Activated naive CD8-positive, alpha-beta T cell treated with anti-CD3 and anti-CD28 coated beads for 36 hours (primary cell): ENCODE measurements around the gene SNRPA. TPM values are rescaled to one million over a fixed set of nuclear protein-coding genes. Genes with fewer than 3 reads are reported as not detected.

Experiments
- DNase-seq: peaks from one replicate; pipeline ENCODE4 v3.0.0; 2021
- H3K27ac Mint-ChIP-seq: one replicate; pipeline ENCODE4 v1.8.0; 2022; ENCODE audit warnings: mild to moderate bottlenecking, moderate library complexity, mixed read lengths
- H3K27me3 Mint-ChIP-seq: one replicate; pipeline ENCODE4 v1.8.0; 2022; ENCODE audit warnings: mild to moderate bottlenecking, mixed read lengths
- H3K36me3 Mint-ChIP-seq: one replicate; pipeline ENCODE4 v1.8.0; 2021; ENCODE audit warnings: mild to moderate bottlenecking, mixed read lengths
- H3K4me1 Mint-ChIP-seq: one replicate; pipeline ENCODE4 v1.8.0; 2021; ENCODE audit warnings: mixed read lengths
- H3K4me3 Mint-ChIP-seq: one replicate; pipeline ENCODE4 v1.8.0; 2022; ENCODE audit warnings: mild to moderate bottlenecking, moderate library complexity, mixed read lengths
- H3K9me3 Mint-ChIP-seq: one replicate; pipeline ENCODE4 v1.8.0; 2022; ENCODE audit warnings: mixed read lengths
- total RNA-seq, 2 experiments: library from RNA; stranded (reverse); gene quantifications; one replicate each; pipeline ENCODE4 v1.2.3, GENCODE V29; 2021

SNRPA gene
- 100 to 1,000 TPM; 237 to 252 TPM for total RNA-seq

GRCh38 chr19:40750874-40751537, at the start of gene SNRPA:
TSS of gene SNRPA (plus strand) at chr19:40751203. CDS start at chr19:40751409, 206 bp downstream.
- H3K27ac Mint-ChIP-seq, result peak within 1 kb of the TSS; percentile 100
- DNase-seq, result peak; percentile 95
- H3K4me1 Mint-ChIP-seq, result peaks cover 37% of the 10 kb centered on the region
- H3K36me3 Mint-ChIP-seq, result peaks cover 52% of the 10 kb centered on the region
- H3K4me3 Mint-ChIP-seq, result peak within 1 kb of the TSS; percentile 100
- peaks cover 3% of the 10 kb centered on the region for H3K9me3 Mint-ChIP-seq
- no peaks in the 10 kb centered on the region for H3K27me3 Mint-ChIP-seq

- no peak overlapping the region for H3K27ac Mint-ChIP-seq
Observed at GRCh38 chr19:40701758-40702157, 49.2 kb upstream of the SNRPA start.

GRCh38 chr19:40702337-40703012, 48.5 kb upstream of the SNRPA start:
- no peak for DNase-seq
- Mint-ChIP-seq H3K27me3 (no peaks in the 10 kb centered on the region), H3K36me3 (peaks cover 11% of the 10 kb centered on the region), H3K4me3 (no peak overlapping the region), H3K27ac (no peak overlapping the region), H3K4me1 (no peaks in the 10 kb centered on the region), H3K9me3 (no peaks in the 10 kb centered on the region)

More at GRCh38 chr19:40701758-40702157, 49.2 kb upstream of the SNRPA start:
- no peak overlapping the region for H3K4me3 Mint-ChIP-seq
- H3K27me3 Mint-ChIP-seq, result no peaks in the 10 kb centered on the region
- peaks cover 11% of the 10 kb centered on the region for H3K36me3 Mint-ChIP-seq
- DNase-seq, result no peak
- H3K9me3 Mint-ChIP-seq, result no peaks in the 10 kb centered on the region
- H3K4me1 Mint-ChIP-seq, result no peaks in the 10 kb centered on the region

- H3K4me1 Mint-ChIP-seq, result no peaks in the 10 kb centered on the region
- no peaks in the 10 kb centered on the region for H3K9me3 Mint-ChIP-seq
- no peak overlapping the region for H3K4me3 Mint-ChIP-seq
- DNase-seq, result no peak
- H3K36me3 Mint-ChIP-seq, result peaks cover 9% of the 10 kb centered on the region
- no peaks in the 10 kb centered on the region for H3K27me3 Mint-ChIP-seq
- no peak overlapping the region for H3K27ac Mint-ChIP-seq
Observed at GRCh38 chr19:40703029-40703755, 47.8 kb upstream of the SNRPA start.

GRCh38 chr19:40704491-40705361, 46.3 kb upstream of the SNRPA start:
- Mint-ChIP-seq H3K4me1 (peaks cover 3% of the 10 kb centered on the region), H3K9me3 (no peaks in the 10 kb centered on the region), H3K27ac (no peak overlapping the region), H3K4me3 (no peak overlapping the region), H3K36me3 (peaks cover 11% of the 10 kb centered on the region), H3K27me3 (no peaks in the 10 kb centered on the region)
- DNase-seq, result no peak

- DNase-seq, result no peak
- peaks cover 11% of the 10 kb centered on the region for H3K36me3 Mint-ChIP-seq
- H3K27me3 Mint-ChIP-seq, result no peaks in the 10 kb centered on the region
- H3K4me3 Mint-ChIP-seq, result no peak overlapping the region
- peaks cover 3% of the 10 kb centered on the region for H3K4me1 Mint-ChIP-seq
- H3K27ac Mint-ChIP-seq, result no peak overlapping the region
- H3K9me3 Mint-ChIP-seq, result no peaks in the 10 kb centered on the region
Observed at GRCh38 chr19:40705362-40705651, 45.7 kb upstream of the SNRPA start.

GRCh38 chr19:40705950-40706619, 44.9 kb upstream of the SNRPA start:
- H3K27me3 Mint-ChIP-seq, result no peaks in the 10 kb centered on the region
- no peak overlapping the region for H3K27ac Mint-ChIP-seq
- no peak overlapping the region for H3K4me3 Mint-ChIP-seq
- DNase-seq, result no peak
- H3K36me3 Mint-ChIP-seq, result peaks cover 11% of the 10 kb centered on the region
- H3K4me1 Mint-ChIP-seq, result peaks cover 3% of the 10 kb centered on the region
- H3K9me3 Mint-ChIP-seq, result no peaks in the 10 kb centered on the region

GRCh38 chr19:40707615-40708014, 43.4 kb upstream of the SNRPA start:
- Mint-ChIP-seq H3K4me3 (no peak overlapping the region), H3K36me3 (peaks cover 7% of the 10 kb centered on the region), H3K27me3 (no peaks in the 10 kb centered on the region), H3K4me1 (peaks cover 3% of the 10 kb centered on the region), H3K9me3 (no peaks in the 10 kb centered on the region), H3K27ac (no peak overlapping the region)
- DNase-seq, result no peak

GRCh38 chr19:40709817-40710216, 41.2 kb upstream of the SNRPA start:
- Mint-ChIP-seq H3K4me3 (no peak overlapping the region), H3K36me3 (peaks cover 8% of the 10 kb centered on the region), H3K27ac (no peak overlapping the region), H3K27me3 (no peaks in the 10 kb centered on the region), H3K9me3 (no peaks in the 10 kb centered on the region), H3K4me1 (peaks cover 13% of the 10 kb centered on the region)
- DNase-seq, result no peak

GRCh38 chr19:40713939-40714338, 37.1 kb upstream of the SNRPA start:
- peak; percentile 11 for DNase-seq
- Mint-ChIP-seq H3K4me3 (peak overlapping the region; percentile 92), H3K9me3 (no peaks in the 10 kb centered on the region), H3K27me3 (no peaks in the 10 kb centered on the region), H3K27ac (peak overlapping the region; percentile 98), H3K36me3 (peaks cover 6% of the 10 kb centered on the region), H3K4me1 (peaks cover 30% of the 10 kb centered on the region)

GRCh38 chr19:40714441-40715299, 36.3 kb upstream of the SNRPA start:
- peak overlapping the region; percentile 98 for H3K27ac Mint-ChIP-seq
- peaks cover 4% of the 10 kb centered on the region for H3K36me3 Mint-ChIP-seq
- no peaks in the 10 kb centered on the region for H3K27me3 Mint-ChIP-seq
- H3K4me1 Mint-ChIP-seq, result peaks cover 33% of the 10 kb centered on the region
- H3K9me3 Mint-ChIP-seq, result no peaks in the 10 kb centered on the region
- DNase-seq, result peak; percentile 93
- peak overlapping the region; percentile 92 for H3K4me3 Mint-ChIP-seq

GRCh38 chr19:40716031-40716481, 34.9 kb upstream of the SNRPA start:
- H3K36me3 Mint-ChIP-seq, result peaks cover 11% of the 10 kb centered on the region
- H3K27me3 Mint-ChIP-seq, result no peaks in the 10 kb centered on the region
- H3K9me3 Mint-ChIP-seq, result no peaks in the 10 kb centered on the region
- H3K27ac Mint-ChIP-seq, result peak overlapping the region; percentile 98
- peak overlapping the region; percentile 92 for H3K4me3 Mint-ChIP-seq
- H3K4me1 Mint-ChIP-seq, result peaks cover 43% of the 10 kb centered on the region
- DNase-seq, result peak; percentile 81

- peak; percentile 100 for DNase-seq
- Mint-ChIP-seq H3K27me3 (no peaks in the 10 kb centered on the region), H3K9me3 (no peaks in the 10 kb centered on the region), H3K36me3 (peaks cover 11% of the 10 kb centered on the region), H3K4me1 (peaks cover 48% of the 10 kb centered on the region), H3K4me3 (peak within 1 kb of the TSS; percentile 92), H3K27ac (peak within 1 kb of the TSS; percentile 98)
Observed at GRCh38 chr19:40716482-40717324, 34.3 kb upstream of the SNRPA start, which contains the start of the genes COQ8B and ITPKC. TSS of gene COQ8B (minus strand) at chr19:40716886. CDS start at chr19:40714632, 2,254 bp downstream. TSS of gene ITPKC (plus strand) at chr19:40717112. CDS start at chr19:40717136, 24 bp downstream.
